Renal cortex interstitium (tissue), 11 donors: ENCODE data around the gene TMEM119. TPM values are rescaled to one million over a fixed set of nuclear protein-coding genes. Genes with fewer than 3 reads are reported as not detected.
A peak's percentile ranks its signal among the peaks of the same experiment; 100 is the strongest.
"Not testable (repeated sequence)": the region's sequence is repeated elsewhere in the genome, so short reads cannot be mapped to it uniquely, and the experiment has no call there.

Source experiments
- DNase-seq, 11 donors: peaks; one replicate each; pipeline ENCODE4 v3.0.0-alpha.2; 2013; ENCODE audit warnings: low read depth in 9 of 11, low spot score in 4 of 11; ENCODE audit errors: extremely low read depth in 1 of 11
- polyA plus RNA-seq, 3 donors: library from polyadenylated mRNA; unstranded; fragments of 120-200 nt; gene quantifications; one replicate each; pipeline ENCODE4 v1.2.1, GENCODE V29; 2013; ENCODE audit not compliant: insufficient read length in 3 of 3

The TMEM119 gene
- polyA plus RNA-seq, 3 donors = 16.8 to 25.9 (median 17.6) TPM

DNA sequence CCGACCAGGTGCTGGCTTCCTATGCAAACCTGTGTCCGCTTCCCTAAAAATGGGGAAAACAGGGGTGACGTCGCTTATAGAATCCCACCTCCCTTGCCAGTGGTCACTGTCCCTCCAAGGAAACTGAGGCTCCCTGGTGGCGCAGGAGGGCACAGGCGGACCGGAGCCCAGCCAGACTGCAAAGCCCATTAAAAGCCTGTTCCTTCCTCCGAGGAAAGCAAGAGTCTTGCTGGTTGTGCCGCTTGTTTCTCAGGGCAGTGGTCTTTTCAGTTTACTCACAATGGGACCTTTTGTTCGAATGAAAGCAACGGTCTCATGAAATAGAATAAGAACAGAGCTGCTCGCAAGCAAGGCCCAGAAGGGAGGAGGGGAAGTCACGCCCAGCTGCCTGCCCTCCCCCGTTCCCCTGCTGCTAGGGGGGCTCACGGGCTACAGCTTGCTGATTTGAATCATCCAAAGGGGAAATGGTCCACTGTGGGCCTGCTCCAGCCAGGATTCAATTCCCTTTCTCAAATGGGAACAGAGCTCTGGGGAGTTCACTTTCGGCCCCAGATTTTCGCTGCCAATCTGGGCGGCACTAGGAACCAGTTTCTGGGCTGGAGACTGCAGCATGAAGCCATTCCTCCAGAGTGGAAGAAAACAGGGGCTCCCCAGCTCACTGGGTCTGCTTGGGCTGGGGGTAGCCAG, 40.4 kb upstream of the TMEM119 start:
- DNase-seq = peak in 7 of 11 donors; percentile 15 to 51 (median 40)

DNA sequence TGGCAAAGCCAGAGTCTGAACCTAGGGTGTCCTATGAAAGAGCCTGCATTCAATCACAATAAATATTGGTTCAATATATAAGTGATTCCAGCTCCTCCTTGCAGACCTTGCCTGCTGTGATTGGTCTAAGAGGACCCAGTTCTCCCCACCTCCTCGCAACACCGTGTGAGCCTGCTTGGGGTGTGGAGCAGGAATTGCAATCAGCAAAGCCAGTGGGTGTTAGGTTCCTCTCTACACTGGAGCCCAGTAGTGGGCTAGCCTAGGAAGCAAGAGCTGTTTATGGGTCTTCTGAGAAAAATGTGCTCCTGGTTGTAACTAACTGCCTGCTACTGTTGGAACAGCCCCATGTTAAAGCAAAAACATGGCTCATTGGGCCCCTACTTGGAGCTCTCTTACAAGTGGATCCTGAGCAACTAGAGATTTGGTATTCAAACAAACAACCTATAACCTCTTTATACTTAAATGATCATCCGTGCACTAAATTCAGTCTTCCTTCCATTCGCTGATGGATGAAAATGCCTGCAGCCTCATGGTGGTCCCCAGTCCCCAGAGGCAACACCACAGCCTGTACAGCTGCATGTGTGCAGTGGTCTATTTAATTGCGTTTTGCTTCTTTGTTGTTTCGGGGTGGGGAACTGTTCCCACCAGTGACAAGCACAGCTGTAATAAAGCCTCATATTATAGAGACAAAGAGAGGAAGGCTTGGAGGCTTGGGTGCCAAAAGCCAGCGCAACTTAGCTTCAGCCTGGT, 39.5 kb upstream of the TMEM119 start:
- DNase-seq = no peak

- no peak for DNase-seq
Observed at GRCh38 chr12:108635997-108636808, 38.3 kb upstream of the TMEM119 start.

DNA sequence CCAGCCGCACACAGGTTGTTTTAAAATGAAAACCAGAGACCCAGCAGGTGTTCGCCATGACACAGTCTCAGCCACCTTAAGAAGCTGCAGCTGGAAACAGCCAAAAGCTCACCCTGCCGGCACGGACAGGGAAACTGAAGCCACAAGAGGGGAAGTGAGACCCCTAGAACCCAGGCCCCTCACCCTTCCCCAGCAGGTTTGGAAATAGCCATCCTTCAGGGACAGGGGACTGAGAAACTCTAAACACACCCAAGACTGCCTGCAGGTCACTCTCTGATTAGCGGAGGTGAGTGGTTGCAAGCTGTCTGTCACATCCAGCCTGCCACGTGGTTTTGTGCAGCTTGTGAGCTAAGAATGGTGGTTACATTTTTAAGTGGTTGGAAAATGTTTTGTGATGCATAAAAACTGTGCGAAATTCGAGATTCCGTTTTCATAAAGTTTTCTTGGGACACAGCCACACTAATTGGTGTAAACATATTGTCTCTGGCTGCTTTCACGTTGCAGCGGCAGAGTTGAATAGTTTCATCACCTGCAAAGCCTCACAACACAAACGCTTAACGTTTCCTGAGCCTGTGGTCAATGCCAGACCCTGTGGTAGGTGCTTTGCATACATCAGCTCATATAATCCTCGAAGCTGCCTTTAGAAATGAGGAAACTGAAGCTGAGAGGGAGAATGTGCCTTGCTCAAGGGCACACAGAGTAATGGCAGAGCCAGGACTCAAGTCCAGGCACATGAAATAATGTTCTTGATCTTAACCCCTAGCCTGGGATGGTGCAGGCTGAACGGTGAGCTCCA, 37.5 kb upstream of the TMEM119 start:
- no peak for DNase-seq

GRCh38 chr12:108634341-108634751, 36.5 kb upstream of the TMEM119 start:
- DNase-seq = no peak

- no peak for DNase-seq
Observed at GRCh38 chr12:108633534-108634248, 35.8 kb upstream of the TMEM119 start, which contains the start of gene SELPLG. SELPLG (minus strand) TSS chr12:108633894; CDS start chr12:108624307, 9,587 bp downstream.

- no peak for DNase-seq
Observed at GRCh38 chr12:108633081-108633533, 35.2 kb upstream of the TMEM119 start.

DNA sequence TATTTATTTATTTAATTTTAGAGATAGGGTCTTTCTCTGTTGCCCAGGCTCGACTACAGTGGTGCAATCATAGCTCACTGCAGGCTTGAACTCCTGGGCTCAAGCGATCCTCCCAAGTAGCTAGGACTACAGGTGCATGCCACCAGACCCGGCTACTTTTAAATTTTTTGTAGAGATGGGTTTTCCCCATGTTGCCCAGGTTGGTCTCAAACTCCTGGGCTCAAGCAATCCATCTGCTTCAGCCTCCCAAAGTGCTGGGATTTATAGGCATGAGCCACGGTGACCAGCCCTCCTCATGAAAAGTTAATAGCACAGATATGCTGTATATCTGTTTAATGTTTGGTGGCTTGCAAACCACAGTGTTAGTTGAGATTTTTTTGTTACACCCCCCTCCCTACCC, 33.4 kb upstream of the TMEM119 start:
- not testable (repeated sequence) for DNase-seq

DNA sequence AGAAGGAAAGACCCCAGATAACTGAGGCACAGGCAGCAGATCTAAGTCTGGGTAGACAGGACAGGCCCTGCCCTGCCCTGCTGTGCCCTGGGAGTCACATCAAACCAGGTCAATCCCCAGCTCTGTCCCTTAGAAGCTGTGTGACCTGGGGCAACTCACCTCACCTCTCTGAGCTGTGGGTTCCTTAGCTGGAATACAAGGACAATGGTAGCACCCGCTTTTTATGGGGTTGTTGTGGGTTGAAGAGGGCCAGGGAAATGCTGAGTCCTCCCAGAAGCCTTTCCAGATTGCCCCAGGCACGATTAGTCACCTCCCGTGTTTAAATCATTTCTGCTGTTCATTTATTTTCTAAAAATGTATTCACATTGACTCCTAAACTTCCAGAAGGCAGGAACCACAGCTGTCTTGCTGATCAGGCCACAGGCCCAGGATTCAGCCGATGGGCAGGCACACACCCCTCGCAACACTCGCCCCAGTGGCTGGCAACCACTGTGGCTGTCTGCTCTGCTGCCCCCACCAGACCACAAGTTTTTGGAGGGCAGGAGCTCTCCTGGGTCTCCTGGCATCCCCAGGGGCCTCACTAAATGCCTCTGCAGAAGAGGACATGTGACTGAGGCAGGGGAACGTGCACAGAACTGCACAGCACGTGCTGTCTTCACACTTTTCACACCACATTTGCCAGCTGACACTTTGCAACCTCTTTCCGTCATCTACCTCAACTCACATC, 32.8 kb upstream of the TMEM119 start:
- no peak for DNase-seq

DNA sequence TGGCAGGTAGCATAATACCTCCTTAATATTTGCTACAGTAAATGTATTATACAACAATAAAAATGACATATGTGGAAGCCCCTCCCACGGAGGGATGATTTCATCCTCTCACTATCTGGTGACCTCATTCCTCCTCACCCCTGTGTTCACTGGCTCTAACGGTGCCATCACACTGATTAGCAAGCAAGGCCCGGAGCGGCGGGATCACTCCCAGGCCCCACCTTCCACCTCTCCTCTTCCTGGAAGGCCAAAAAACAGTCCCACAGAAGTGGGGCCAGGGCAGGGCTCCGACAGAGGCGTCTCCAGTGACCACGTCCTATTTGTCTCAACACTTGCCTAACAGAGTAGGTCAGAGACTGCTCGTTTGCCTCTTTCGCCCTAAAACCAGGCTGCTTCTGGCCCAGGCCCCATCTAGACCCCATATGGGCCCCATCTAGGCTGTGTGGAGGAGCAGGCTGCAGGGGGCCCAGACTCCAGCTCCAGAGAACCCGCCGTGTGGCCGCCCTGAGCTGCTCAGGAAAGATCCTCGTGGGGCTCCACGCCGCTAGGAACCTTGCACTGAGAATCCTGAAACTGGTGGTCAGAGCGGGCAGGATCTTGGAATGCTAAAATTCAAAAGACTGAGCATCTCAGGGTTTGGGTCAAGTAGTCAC, 32.1 kb upstream of the TMEM119 start:
- no peak for DNase-seq

GRCh38 chr12:108629151-108629550, 31.3 kb upstream of the TMEM119 start:
- no peak for DNase-seq

DNA sequence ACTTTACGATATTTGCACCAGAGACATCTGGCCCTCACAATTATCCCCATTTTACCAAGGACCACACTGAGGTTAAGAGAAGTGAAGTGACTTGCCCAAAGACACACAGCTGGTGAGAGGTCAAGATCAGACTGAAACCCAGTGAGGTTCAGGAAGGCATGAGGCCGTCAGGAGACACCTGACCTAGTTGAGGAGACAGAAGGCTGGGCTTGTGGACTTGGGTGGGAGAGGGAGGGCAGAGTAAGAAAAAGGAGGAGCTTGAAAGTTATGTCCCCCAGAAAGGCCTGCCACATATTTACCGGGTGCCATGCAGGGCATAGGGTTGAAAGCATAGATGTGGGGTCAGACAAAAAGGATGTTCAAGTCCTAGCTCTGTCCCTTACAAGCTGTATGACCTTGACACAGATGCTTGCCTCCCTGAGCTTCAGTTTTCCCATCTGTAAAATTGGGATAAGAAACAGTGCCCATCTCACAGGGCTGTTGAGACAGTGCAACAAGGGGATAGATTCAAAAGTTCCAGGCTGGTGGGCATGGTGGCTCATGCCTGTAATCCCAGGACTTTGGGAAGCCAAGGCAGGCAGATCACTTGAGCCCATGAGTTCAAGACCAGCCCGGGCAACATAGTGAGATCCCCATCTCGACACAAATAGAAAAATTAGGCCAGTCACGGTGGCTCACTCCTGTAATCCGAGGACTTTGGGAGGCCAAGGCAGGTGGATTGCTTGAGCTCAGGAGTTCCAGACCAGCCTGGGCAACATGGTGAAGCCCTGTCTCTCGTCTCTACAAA, 29.4 kb upstream of the TMEM119 start:
- no peak for DNase-seq

- no peak for DNase-seq
Observed at GRCh38 chr12:108625228-108625627, 27.3 kb upstream of the TMEM119 start.

- no peak for DNase-seq
Observed at GRCh38 chr12:108623577-108623976, 25.7 kb upstream of the TMEM119 start.

DNA sequence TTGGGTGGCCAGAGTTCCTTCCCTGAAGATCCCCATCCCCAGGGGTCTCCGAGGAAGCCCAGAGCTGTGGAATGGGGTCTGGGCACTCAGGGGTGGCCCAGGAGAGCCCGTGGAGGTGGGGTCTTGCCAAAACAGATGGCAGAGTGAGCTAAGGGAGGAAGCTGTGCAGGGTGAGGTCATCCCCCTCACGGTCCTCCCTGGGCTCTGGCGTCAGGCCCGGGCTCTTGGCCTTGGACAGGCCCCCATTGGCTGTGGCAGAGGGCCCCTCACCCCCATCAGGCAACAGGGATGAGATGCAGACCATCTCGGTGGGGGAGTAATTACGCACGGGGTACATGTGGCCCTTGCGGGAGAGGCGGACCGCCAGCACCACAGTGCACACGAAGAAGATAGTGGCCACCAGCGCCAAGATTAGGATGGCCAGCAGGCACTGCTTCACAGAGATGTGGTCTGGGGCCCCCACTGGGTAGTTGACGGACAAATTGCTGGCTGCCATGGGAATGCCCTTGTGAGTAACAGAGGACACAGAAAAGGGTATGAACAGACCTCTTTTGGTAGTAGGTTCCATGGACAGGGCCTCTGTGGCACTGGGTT, 25.1 kb upstream of the TMEM119 start:
- no peak for DNase-seq

GRCh38 chr12:108622421-108622820, 24.5 kb upstream of the TMEM119 start:
- DNase-seq = peak in 1 of 11 donors; percentile 37
